Ishikawa (cell line): ENCODE results near the gene SH3BP4.

Experiments used
- CEBPB ChIP-seq: IDR thresholded peaks from 2 replicates; pipeline ENCODE4 v1.6.1; 2012
- CREB1 ChIP-seq: IDR thresholded peaks from 2 replicates; pipeline ENCODE4 v1.6.1; 2012; ENCODE audit warnings: low read depth
- EGR1 ChIP-seq: IDR thresholded peaks from 2 replicates; pipeline ENCODE4 v1.6.1; 2012
- EP300 ChIP-seq: IDR thresholded peaks from 2 replicates; pipeline ENCODE4 v1.6.1; 2012; ENCODE audit warnings: borderline replicate concordance
- FOXM1 ChIP-seq: IDR thresholded peaks from 2 replicates; pipeline ENCODE4 v1.6.1; 2012; ENCODE audit warnings: low read depth, borderline replicate concordance
- RAD21 ChIP-seq: IDR thresholded peaks from 2 replicates; pipeline ENCODE4 v1.6.1; 2012; ENCODE audit warnings: low read depth
- TAF1 ChIP-seq: IDR thresholded peaks from 2 replicates; pipeline ENCODE4 v1.6.1; 2012; ENCODE audit warnings: low read depth, mild to moderate bottlenecking
- TCF12 ChIP-seq: IDR thresholded peaks from 2 replicates; pipeline ENCODE4 v1.6.1; 2012; ENCODE audit warnings: low read depth
- TEAD4 ChIP-seq: IDR thresholded peaks from 2 replicates; pipeline ENCODE4 v1.6.1; 2012
- USF1 ChIP-seq: IDR thresholded peaks from 2 replicates; pipeline ENCODE4 v1.6.1; 2012
- YY1 ChIP-seq: IDR thresholded peaks from 2 replicates; pipeline ENCODE4 v1.6.1; 2012; ENCODE audit warnings: low read depth
- TF ChIP-seq, protein P1 (sequence below): IDR thresholded peaks from 2 replicates; pipeline ENCODE4 v1.6.1; 2012; ENCODE audit warnings: low read depth, mild to moderate bottlenecking
- TF ChIP-seq, protein P2 (sequence below): IDR thresholded peaks from 2 replicates; pipeline ENCODE4 v1.6.1; 2012

GRCh38 chr2:234986390-234986789 lies 34.6 kb downstream of the SH3BP4 start:
- TF ChIP-seq FOXM1 (no peak), CREB1 (no peak), EP300 (no peak), TEAD4 (no peak), USF1 (no peak), RAD21 (no peak), CEBPB (no peak), YY1 (no peak), EGR1 (no peak), TCF12 (no peak), TAF1 (no peak)
- TF ChIP-seq, protein P1, sequence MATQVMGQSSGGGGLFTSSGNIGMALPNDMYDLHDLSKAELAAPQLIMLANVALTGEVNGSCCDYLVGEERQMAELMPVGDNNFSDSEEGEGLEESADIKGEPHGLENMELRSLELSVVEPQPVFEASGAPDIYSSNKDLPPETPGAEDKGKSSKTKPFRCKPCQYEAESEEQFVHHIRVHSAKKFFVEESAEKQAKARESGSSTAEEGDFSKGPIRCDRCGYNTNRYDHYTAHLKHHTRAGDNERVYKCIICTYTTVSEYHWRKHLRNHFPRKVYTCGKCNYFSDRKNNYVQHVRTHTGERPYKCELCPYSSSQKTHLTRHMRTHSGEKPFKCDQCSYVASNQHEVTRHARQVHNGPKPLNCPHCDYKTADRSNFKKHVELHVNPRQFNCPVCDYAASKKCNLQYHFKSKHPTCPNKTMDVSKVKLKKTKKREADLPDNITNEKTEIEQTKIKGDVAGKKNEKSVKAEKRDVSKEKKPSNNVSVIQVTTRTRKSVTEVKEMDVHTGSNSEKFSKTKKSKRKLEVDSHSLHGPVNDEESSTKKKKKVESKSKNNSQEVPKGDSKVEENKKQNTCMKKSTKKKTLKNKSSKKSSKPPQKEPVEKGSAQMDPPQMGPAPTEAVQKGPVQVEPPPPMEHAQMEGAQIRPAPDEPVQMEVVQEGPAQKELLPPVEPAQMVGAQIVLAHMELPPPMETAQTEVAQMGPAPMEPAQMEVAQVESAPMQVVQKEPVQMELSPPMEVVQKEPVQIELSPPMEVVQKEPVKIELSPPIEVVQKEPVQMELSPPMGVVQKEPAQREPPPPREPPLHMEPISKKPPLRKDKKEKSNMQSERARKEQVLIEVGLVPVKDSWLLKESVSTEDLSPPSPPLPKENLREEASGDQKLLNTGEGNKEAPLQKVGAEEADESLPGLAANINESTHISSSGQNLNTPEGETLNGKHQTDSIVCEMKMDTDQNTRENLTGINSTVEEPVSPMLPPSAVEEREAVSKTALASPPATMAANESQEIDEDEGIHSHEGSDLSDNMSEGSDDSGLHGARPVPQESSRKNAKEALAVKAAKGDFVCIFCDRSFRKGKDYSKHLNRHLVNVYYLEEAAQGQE = no peak
- TF ChIP-seq, protein P2, sequence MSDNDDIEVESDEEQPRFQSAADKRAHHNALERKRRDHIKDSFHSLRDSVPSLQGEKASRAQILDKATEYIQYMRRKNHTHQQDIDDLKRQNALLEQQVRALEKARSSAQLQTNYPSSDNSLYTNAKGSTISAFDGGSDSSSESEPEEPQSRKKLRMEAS = no peak
